Measurements from ENCODE around the gene CMTM3.
"Not testable (repeated sequence)": the region's sequence is repeated elsewhere in the genome, so short reads cannot be mapped to it uniquely, and the experiment has no call there.

Gene CMTM3

DNA sequence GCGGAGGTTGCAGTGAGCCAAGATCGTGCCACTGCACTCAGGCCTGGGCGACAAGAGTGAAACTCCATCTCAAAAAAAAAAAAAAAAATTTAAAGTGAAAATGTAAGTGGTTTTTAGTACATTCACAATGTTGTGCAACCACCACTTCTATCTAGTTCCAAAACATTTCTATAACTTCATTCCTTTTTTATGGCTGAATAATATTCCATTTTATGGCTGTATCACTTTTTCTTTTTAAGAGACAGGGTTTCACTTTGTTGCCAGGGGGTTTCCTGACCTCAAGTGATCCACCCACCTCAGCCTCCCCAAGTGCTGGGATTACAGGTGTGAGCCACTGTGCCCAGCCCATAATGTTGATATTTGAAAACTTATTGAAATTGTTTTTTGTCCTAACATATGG is 11.7 kb upstream of the CMTM3 start:
- in situ Hi-C loops (cut with MboI; ENCODE audit: low sequenced_read_pairs, unreplicated experiment) = no loop called here
- TF ChIP-seq, protein P1, sequence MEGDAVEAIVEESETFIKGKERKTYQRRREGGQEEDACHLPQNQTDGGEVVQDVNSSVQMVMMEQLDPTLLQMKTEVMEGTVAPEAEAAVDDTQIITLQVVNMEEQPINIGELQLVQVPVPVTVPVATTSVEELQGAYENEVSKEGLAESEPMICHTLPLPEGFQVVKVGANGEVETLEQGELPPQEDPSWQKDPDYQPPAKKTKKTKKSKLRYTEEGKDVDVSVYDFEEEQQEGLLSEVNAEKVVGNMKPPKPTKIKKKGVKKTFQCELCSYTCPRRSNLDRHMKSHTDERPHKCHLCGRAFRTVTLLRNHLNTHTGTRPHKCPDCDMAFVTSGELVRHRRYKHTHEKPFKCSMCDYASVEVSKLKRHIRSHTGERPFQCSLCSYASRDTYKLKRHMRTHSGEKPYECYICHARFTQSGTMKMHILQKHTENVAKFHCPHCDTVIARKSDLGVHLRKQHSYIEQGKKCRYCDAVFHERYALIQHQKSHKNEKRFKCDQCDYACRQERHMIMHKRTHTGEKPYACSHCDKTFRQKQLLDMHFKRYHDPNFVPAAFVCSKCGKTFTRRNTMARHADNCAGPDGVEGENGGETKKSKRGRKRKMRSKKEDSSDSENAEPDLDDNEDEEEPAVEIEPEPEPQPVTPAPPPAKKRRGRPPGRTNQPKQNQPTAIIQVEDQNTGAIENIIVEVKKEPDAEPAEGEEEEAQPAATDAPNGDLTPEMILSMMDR (IDR thresholded peaks at IDR 0.05; ENCODE audit: borderline replicate concordance, control extremely low read depth, extremely low read depth, insufficient read depth, missing control alignments) = no peak

DNA sequence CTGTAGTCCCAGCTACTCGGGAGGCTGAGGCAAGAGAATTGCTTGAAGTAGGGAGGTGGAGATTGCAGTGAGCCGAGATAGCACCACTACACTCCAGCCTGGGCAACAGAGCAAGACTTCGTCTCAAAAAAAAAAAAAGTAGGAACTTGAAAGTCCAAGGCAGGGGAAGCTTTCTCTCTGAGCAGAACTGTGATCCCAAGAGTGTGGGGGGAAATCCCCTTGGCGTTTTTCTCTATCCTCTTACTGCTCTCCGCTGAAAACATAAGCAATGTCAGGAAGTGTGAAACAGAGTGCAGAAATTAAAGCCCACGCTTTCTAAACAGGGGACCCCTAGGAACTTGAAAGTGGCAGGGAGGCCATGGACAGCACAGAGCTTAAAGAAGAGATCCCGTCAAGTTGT is 9.8 kb upstream of the CMTM3 start:
- TF ChIP-seq, protein P1 (IDR thresholded peaks at IDR 0.05; ENCODE audit: borderline replicate concordance, control extremely low read depth, extremely low read depth, insufficient read depth, missing control alignments) = no peak
- in situ Hi-C loops (cut with MboI; ENCODE audit: low sequenced_read_pairs, unreplicated experiment) = no loop called here

More for the DNA sequence above, 11.7 kb upstream of the CMTM3 start:
- no peak for DNase-seq (ENCODE audit: low spot score)

DNA sequence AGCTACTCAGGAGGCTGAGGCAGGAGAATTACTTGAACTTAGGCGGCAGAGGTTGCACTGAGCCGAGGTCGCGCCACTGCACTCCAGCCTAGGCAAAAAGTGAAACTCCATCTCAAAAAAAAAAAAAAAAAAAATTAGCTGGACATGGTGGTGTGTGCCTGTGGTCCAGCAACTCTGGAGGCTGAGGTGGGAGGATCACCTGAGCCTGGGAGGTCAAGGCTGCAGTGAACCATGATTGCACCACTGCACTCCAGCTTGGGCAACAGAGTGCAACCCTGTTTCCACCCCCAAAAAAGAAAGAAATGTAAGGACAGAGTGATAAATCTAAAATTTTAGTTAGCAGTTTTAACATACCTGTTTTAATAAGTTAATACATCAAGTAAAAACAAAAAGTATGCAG is 7.9 kb upstream of the CMTM3 start:
- DNase-seq (ENCODE audit: low spot score); in situ Hi-C loops (cut with MboI; ENCODE audit: low sequenced_read_pairs, unreplicated experiment): not testable (repeated sequence)

More for the DNA sequence above, 9.8 kb upstream of the CMTM3 start:
- DNase-seq (ENCODE audit: low spot score) = no peak

DNA sequence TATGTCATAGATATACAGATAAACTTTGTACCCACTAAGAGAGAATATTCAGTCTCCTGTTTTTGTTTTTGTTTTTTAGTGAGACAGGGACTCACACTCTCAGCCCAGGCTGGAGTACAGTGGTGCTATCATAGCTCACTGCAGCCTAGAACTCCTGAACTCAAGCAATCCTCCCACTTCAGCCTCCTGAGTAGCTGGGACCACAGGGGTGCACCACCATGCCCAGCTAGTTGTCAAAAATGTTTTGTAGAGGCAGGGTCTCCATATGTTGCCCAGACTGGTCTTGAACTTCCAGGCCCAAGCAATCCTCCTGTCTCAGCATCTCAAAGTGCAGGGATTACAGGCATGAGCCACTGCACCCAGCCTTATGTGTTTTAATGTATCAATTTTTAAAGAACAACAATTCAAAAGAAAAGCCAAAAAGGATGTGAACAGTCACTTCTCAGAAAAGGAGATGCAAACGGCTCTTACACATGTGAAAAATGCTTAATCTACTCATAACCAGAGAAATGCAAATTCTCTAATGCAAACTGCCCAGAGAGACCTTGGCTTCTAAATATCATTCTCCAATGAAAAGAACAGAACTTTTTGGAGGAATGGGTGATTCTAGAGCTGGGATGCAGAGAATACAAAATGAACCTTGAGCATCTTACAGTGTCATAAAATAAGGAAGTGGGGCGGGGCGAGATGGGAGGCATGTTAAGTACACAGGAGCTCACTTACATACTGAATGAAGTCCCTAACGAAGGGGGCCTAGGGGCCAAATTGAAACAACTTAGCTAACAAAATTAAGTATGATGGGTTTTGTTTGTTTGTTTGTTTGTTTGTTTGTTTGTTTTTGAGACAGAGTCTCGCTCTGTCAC is 7.3 kb upstream of the CMTM3 start:
- TF ChIP-seq, protein P1 (IDR thresholded peaks at IDR 0.05; ENCODE audit: borderline replicate concordance, control extremely low read depth, extremely low read depth, insufficient read depth, missing control alignments) = no peak
- in situ Hi-C loops (cut with MboI; ENCODE audit: low sequenced_read_pairs, unreplicated experiment) = no loop called here
- no peak for DNase-seq (ENCODE audit: low spot score)

DNA sequence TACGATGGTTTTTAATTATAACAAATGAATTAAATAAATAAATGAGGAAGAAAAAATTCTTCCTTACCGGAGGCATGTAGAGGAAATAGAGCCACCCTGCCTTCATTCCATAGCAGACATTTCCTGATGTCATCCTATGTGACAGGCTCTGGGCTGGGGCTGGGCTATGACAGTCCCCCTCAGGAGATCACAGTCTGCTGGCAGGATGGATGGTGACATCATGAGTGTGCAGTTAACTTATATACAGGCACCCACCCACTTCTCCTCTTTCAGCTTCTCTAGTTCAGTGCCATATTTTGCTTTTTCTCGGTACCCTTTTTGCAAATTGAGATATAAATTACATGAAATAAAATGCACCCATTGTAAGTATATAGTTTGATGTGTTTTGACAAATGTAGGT is 6.4 kb upstream of the CMTM3 start:
- TF ChIP-seq, protein P1 (IDR thresholded peaks at IDR 0.05; ENCODE audit: borderline replicate concordance, control extremely low read depth, extremely low read depth, insufficient read depth, missing control alignments) = no peak
- in situ Hi-C loops (cut with MboI; ENCODE audit: low sequenced_read_pairs, unreplicated experiment) = no loop called here
- DNase-seq (ENCODE audit: low spot score) = no peak

DNA sequence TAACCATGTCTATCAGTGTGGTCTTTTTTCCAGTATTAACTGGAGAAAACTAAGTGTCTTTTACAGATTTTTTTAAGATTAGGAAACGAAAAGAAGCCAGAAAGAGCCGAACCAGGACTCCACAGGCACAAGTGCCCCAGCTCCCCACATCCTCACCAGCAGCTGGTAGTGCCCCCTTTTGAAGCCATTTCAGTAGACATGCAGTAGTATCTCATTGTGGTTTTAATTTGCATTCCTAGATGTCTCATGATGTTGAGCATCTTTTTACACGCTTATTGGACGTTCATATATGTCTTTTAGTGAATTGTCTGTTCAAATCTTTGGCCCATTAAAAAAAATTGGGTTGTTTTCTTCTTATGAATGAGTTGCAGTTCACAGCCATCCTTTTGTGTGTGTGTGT is 4.8 kb upstream of the CMTM3 start:
- in situ Hi-C loops (cut with MboI; ENCODE audit: low sequenced_read_pairs, unreplicated experiment) = no loop called here
- TF ChIP-seq, protein P1 (IDR thresholded peaks at IDR 0.05; ENCODE audit: borderline replicate concordance, control extremely low read depth, extremely low read depth, insufficient read depth, missing control alignments) = no peak
- DNase-seq (ENCODE audit: low spot score) = no peak

DNA sequence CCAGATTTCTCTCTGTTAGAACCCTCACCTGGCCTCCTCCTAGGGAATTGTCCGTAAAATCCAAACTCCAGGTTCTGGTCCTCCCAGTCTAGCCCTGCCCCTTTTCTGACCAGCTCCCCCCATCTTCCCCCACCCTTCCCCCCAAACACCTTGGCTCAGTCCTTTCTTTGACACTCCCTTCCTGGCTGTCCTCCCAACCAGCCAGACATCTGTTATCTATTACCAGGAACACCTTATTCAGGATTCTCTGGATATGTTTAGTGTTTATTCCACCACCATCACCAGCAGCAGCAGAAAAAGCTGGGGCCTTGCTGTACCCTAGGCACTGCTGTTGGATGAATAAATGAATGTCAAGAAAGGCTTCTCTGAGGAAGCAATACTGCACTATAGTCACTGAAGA is 4.0 kb upstream of the CMTM3 start:
- TF ChIP-seq, protein P1 (IDR thresholded peaks at IDR 0.05; ENCODE audit: borderline replicate concordance, control extremely low read depth, extremely low read depth, insufficient read depth, missing control alignments) = no peak
- no peak for DNase-seq (ENCODE audit: low spot score)
- in situ Hi-C loops (cut with MboI; ENCODE audit: low sequenced_read_pairs, unreplicated experiment) = no loop called here

Data from GM13976 (cell line).